ENCODE data around the gene DBF4B.
"Not testable (repeated sequence)": the region's sequence is repeated elsewhere in the genome, so short reads cannot be mapped to it uniquely, and the experiment has no call there.

DBF4B gene

GRCh38 chr17:44734272-44734671, 25.8 kb downstream of the DBF4B start:
- no peak for DNase-seq (ENCODE audit: low read depth, low spot score)

- no peak for DNase-seq (ENCODE audit: low read depth, low spot score)
Measured at GRCh38 chr17:44736551-44737240, 28.2 kb downstream of the DBF4B start.

- no peak for DNase-seq (ENCODE audit: low read depth, low spot score)
Measured at GRCh38 chr17:44738214-44738906, 29.9 kb downstream of the DBF4B start.

- DNase-seq (ENCODE audit: low read depth, low spot score) = no peak
Measured at GRCh38 chr17:44741316-44741715, 32.9 kb downstream of the DBF4B start.

- DNase-seq (ENCODE audit: low read depth, low spot score) = no peak
Measured at GRCh38 chr17:44745301-44745700, 36.8 kb downstream of the DBF4B start.

GRCh38 chr17:44745738-44746137, 37.3 kb downstream of the DBF4B start:
- DNase-seq (ENCODE audit: low read depth, low spot score) = not testable (repeated sequence)

- no peak for DNase-seq (ENCODE audit: low read depth, low spot score)
Measured at GRCh38 chr17:44747566-44747965, 39.1 kb downstream of the DBF4B start.

- DNase-seq (ENCODE audit: low read depth, low spot score) = no peak
Measured at GRCh38 chr17:44749076-44749979, 40.9 kb downstream of the DBF4B start.

- DNase-seq (ENCODE audit: low read depth, low spot score) = no peak
Measured at GRCh38 chr17:44749980-44750318, 41.5 kb downstream of the DBF4B start.

- no peak for DNase-seq (ENCODE audit: low read depth, low spot score)
Measured at GRCh38 chr17:44751331-44751730, 42.9 kb downstream of the DBF4B start.

GRCh38 chr17:44751806-44752205, 43.3 kb downstream of the DBF4B start:
- DNase-seq (ENCODE audit: low read depth, low spot score) = no peak

- no peak for DNase-seq (ENCODE audit: low read depth, low spot score)
Measured at GRCh38 chr17:44752953-44753861, 44.7 kb downstream of the DBF4B start.

GRCh38 chr17:44754276-44754675, 45.8 kb downstream of the DBF4B start:
- no peak for DNase-seq (ENCODE audit: low read depth, low spot score)

GRCh38 chr17:44755180-44755579, 46.7 kb downstream of the DBF4B start:
- not testable (repeated sequence) for DNase-seq (ENCODE audit: low read depth, low spot score)

- DNase-seq (ENCODE audit: low read depth, low spot score) = no peak
Measured at GRCh38 chr17:44757045-44757917, 48.8 kb downstream of the DBF4B start.

- no peak for DNase-seq (ENCODE audit: low read depth, low spot score)
Measured at GRCh38 chr17:44757918-44758413, 49.5 kb downstream of the DBF4B start.

GRCh38 chr17:44758414-44759085, 50.1 kb downstream of the DBF4B start, which contains the start of gene ADAM11:
TSS of gene ADAM11 (plus strand) at chr17:44758988. CDS start at chr17:44759200, 212 bp downstream.
- no peak for DNase-seq (ENCODE audit: low read depth, low spot score)

GRCh38 chr17:44759086-44759915, 50.8 kb downstream of the DBF4B start:
- no peak for DNase-seq (ENCODE audit: low read depth, low spot score)

- DNase-seq (ENCODE audit: low read depth, low spot score) = no peak
Measured at GRCh38 chr17:44759916-44760243, 51.4 kb downstream of the DBF4B start.

All from smooth muscle cell of the brain vasculature (primary cell).